ENCODE measurements around the gene LTC4S.
"Not testable (repeated sequence)": the region's sequence is repeated elsewhere in the genome, so short reads cannot be mapped to it uniquely, and the experiment has no call there.

LTC4S gene

GRCh38 chr5:179769271-179769670 lies 24.5 kb upstream of the LTC4S start:
- no peak for DNase-seq (ENCODE audit: low read depth in 1 of 2, low spot score in 1 of 2)

- no peak for DNase-seq (ENCODE audit: low read depth in 1 of 2, low spot score in 1 of 2)
These were observed 24.0 kb upstream of the LTC4S start for GRCh38 chr5:179769796-179770195.

- no peak for DNase-seq (ENCODE audit: low read depth in 1 of 2, low spot score in 1 of 2)
These were observed 22.4 kb upstream of the LTC4S start for GRCh38 chr5:179771311-179771895.

- DNase-seq (ENCODE audit: low read depth in 1 of 2, low spot score in 1 of 2) = no peak
These were observed 21.4 kb upstream of the LTC4S start for GRCh38 chr5:179772351-179772750.

- DNase-seq (ENCODE audit: low read depth in 1 of 2, low spot score in 1 of 2) = no peak
These were observed 20.1 kb upstream of the LTC4S start for GRCh38 chr5:179773686-179774040.

GRCh38 chr5:179774442-179774841 lies 19.3 kb upstream of the LTC4S start:
- no peak for DNase-seq (ENCODE audit: low read depth in 1 of 2, low spot score in 1 of 2)

- DNase-seq (ENCODE audit: low read depth in 1 of 2, low spot score in 1 of 2) = no peak
These were observed 17.3 kb upstream of the LTC4S start for GRCh38 chr5:179776411-179776938.

GRCh38 chr5:179777456-179777855 lies 16.3 kb upstream of the LTC4S start:
- no peak for DNase-seq (ENCODE audit: low read depth in 1 of 2, low spot score in 1 of 2)

- no peak for DNase-seq (ENCODE audit: low read depth in 1 of 2, low spot score in 1 of 2)
These were observed 15.9 kb upstream of the LTC4S start for GRCh38 chr5:179777909-179778308.

GRCh38 chr5:179778591-179778990 lies 15.2 kb upstream of the LTC4S start:
- DNase-seq (ENCODE audit: low read depth in 1 of 2, low spot score in 1 of 2) = no peak

GRCh38 chr5:179779826-179780225 lies 14.0 kb upstream of the LTC4S start:
- no peak for DNase-seq (ENCODE audit: low read depth in 1 of 2, low spot score in 1 of 2)

- no peak for DNase-seq (ENCODE audit: low read depth in 1 of 2, low spot score in 1 of 2)
These were observed 13.4 kb upstream of the LTC4S start for GRCh38 chr5:179780362-179780761.

- no peak for DNase-seq (ENCODE audit: low read depth in 1 of 2, low spot score in 1 of 2)
These were observed 11.9 kb upstream of the LTC4S start for GRCh38 chr5:179781846-179782245.

- no peak for DNase-seq (ENCODE audit: low read depth in 1 of 2, low spot score in 1 of 2)
These were observed 10.7 kb upstream of the LTC4S start for GRCh38 chr5:179783128-179783527.

GRCh38 chr5:179786861-179787260 lies 6.9 kb upstream of the LTC4S start:
- DNase-seq (ENCODE audit: low read depth in 1 of 2, low spot score in 1 of 2) = no peak

GRCh38 chr5:179788193-179788854 lies 5.5 kb upstream of the LTC4S start:
- DNase-seq (ENCODE audit: low read depth in 1 of 2, low spot score in 1 of 2) = no peak

- not testable (repeated sequence) for DNase-seq (ENCODE audit: low read depth in 1 of 2, low spot score in 1 of 2)
These were observed 4.5 kb upstream of the LTC4S start for GRCh38 chr5:179789278-179789677.

GRCh38 chr5:179791881-179792611 lies 1.7 kb upstream of the LTC4S start:
- no peak for DNase-seq (ENCODE audit: low read depth in 1 of 2, low spot score in 1 of 2)

- DNase-seq (ENCODE audit: low read depth in 1 of 2, low spot score in 1 of 2) = no peak
These were observed 946 bp upstream of the LTC4S start for GRCh38 chr5:179792612-179793467.

- no peak for DNase-seq (ENCODE audit: low read depth in 1 of 2, low spot score in 1 of 2)
These were observed 385 bp downstream of the LTC4S start for GRCh38 chr5:179794171-179794570.

GRCh38 chr5:179794575-179794974 lies 789 bp downstream of the LTC4S start:
- no peak for DNase-seq (ENCODE audit: low read depth in 1 of 2, low spot score in 1 of 2)
